Measurements from ENCODE around the gene ABLIM2.

- TF ChIP-seq CTCF (conservative IDR thresholded peaks at IDR 0.05; ENCODE audit: low read depth, low read length) (no peak), EZH2 (IDR thresholded peaks at IDR 0.05; ENCODE audit: borderline replicate concordance, low read depth, low read length, poor library complexity, severe bottlenecking) (no peak)
Observed at GRCh38 chr4:8125526-8126056, 33.0 kb downstream of the ABLIM2 start.
